Amniotic epithelial cell (primary cell): Measurements from ENCODE around the gene ZCCHC18.

Experiments
- DNase-seq: peaks from one replicate; pipeline ENCODE4 v3.0.0-alpha.2; 2010; ENCODE audit warnings: low read depth

Gene ZCCHC18

DNA sequence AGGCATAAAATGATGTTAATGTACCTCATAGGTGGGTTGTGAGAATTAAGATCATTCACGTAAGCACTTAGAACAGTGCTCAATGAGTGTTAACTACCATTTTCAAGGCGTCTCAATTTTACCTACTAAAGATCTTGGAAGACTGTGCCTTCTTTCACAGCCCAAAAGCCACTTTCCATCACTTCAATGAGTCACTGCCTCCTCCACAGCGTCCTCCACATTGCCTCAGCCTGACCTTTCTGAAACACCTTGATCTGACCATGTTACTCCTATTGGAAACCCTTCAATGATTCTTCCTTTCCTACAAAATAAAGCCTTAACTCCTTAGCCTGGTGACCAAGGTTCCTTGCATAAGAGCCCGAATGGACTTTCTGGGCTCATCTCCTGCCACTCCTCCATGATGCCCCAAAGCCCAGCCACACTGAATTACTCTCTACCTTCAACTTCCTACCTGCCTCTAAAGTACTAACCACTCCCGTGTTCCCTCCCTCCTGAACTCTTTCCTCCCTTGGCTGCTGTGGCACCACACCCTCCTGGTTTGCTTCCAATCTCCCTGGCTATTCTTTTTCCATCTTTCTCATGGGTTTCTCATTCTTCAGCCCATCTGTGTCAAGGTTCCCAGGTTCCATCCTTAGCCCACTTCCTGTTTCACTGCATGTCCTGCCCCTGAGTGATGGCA is 22.4 kb downstream of the ZCCHC18 start:
- DNase-seq: no peak

DNA sequence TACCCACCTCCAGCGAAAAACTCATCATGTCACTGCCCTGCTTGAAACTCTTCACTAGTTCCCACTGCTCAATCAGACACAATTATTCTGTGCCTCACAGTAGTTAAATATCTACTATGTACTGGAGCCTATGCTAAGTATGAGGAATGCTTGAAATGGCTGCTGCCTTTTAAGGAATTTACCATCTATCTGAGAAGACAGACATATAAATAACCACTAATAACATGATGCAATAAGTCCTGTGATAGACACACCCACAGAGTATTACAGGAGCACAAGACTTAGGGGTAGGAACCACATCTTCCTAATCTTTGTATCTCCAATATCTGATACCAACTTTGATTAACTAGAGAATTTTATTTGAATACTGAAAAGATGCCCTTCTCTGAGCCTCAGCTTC is 23.4 kb downstream of the ZCCHC18 start:
- peak; percentile 11 for DNase-seq

DNA sequence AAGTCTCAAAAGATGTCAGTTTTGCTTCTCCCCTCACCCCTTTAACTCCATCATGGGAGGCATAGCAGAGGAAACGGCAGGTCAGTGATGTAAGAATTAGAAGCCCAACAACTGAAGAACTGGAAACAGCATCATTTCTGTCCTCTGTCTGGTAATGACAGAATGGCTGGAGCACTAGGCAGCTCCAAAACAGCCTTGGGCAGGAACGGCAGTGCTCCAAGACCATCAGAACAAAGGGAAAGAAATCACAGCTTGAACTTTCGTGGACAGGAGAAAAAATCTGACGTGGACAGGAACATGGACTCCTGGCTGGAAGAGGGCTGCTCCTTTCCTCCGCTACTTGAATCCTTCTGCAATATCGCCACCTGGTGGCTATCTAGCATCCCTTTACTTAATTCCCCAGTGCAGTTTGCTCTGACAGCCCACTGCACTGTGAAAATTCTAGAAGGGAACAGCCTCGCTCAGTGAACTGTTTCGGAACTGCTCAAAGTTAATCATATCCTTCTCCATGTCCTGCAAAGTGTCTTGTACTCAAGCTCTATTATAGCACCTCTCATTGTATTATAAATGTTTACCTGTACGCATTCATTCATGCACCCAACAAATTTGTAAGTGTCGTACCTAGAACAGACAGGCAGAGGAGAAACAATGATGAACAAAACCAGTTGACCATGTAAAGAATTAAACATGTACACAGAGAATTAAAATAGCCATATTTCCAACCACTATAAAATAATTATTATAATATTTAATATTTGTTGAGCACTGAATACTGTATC is 24.1 kb downstream of the ZCCHC18 start:
- DNase-seq: peak; percentile 84

DNA sequence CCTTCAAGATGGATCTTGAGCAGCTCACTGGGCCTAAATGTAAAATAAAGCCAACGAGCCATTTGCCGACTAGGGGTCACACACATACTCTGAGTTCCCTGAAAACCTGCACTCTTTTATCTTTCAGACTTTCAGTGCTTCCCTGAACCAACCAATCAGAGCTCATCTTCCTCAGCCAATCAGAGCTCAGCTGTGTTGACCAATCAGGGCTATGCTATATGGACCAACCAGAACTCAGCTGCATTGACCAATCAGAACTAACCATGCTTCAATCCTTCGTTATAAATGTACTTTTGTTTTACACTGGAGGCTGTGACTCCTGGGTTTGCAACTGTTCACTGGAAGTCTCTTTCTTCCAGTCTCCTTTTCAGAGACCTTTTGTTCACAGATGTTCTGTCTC is 25.2 kb downstream of the ZCCHC18 start:
- DNase-seq: peak; percentile 53

DNA sequence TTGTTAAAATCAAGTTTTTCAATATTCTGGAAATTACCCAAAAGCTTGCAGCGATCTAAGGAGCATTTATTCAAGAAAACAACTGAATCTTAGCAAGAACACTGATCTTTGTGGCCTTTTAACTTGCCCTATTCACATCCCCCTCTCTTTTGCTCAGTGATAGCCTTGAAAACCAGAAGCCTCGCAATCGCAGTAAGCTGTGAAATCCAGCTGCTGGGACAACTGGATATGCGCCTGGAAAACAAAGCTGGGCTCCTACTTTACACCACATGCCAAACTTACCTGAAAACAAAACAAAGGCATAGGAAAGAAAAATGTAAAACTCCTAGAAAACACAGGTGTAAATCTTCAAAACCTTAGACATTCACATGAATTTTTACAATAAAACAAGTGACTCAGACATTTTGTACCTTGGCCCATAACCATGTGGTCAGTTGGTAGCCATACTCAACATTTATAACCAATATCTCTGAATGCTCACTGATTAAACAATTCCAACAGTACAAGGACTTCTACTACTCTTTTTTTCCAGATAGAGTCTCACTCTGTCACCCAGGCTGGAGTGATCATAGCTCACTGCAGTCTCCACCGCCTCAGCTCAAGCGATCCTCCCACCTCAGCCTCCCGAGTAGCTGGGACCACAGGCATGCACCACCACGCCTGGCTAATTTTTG is 28.9 kb downstream of the ZCCHC18 start:
- DNase-seq: no peak

DNA sequence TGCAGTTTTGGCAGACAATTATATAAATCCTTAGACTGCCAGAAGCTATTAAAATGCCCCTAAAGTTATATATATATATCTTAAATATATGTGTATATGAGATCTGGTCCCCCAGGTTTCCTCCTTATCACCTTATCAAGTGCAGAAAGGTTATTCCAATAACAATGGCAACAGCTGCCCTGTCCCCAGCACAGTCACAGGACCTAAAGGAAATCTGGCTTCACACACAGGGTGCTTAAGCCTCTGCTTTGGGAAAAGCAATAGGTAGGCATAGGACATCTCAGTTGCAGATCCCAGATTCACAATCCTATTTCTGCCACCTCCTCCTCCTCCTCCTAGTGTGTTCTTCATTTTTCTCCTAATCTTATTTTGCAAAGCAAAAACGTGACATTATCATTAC is 38.7 kb downstream of the ZCCHC18 start:
- no peak for DNase-seq

DNA sequence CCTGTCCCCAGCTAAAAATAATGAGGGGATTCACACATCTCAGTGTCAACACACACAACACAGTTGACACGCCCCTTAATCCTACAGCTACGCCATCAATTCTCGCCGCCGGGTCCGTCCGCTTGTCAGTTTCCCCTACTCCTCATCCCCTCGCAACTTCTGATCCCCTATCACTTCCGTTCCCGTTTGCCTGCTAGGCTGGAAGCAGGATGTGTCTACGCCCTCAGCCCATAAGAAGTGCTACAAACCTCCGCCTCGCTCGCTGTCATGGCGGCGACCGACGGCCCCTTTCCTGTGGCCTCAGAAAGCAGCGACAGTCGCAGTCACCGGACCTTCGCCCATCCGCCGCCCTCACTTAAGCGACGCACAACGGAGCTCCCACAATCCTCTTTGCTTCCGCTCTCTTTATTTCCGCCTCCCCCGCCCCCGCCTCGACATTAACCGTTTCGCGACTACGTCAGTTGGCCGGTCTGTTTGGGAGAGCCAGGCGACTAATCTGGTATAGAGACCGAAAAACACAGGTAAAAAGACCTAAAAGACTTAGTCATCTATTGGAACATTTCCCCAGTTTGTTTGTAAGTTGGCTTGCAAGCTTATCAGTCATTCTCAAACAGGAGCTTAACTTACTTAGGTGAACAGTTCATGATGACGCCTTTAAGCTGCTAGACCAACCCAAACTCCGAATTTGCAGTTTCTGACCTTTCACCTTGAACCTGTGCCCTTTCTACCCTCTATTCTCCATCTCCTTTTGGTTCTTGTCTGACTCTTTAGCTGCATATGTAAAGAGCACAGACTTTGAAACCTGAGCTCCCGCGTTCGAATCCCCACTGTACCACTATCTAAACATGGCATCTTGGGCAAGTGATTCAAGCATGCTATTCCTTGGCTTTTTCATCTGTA is 44.6 kb downstream of the ZCCHC18 start, which contains the start of gene SLC25A53:
Gene SLC25A53, minus strand, starts transcription at position 380 of the 900 bp plus-strand sequence. CDS start 51,752 bp downstream, outside the sequence.
- DNase-seq: peak; percentile 73
